T follicular helper cell (primary cell): ENCODE results near the gene POGZ.
"Not testable (repeated sequence)": the region's sequence is repeated elsewhere in the genome, so short reads cannot be mapped to it uniquely, and the experiment has no call there.

Experiments used
- DNase-seq: peaks from one replicate; pipeline ENCODE4 v3.0.0-alpha.2; 2020; ENCODE audit warnings: low read depth

Gene POGZ

DNA sequence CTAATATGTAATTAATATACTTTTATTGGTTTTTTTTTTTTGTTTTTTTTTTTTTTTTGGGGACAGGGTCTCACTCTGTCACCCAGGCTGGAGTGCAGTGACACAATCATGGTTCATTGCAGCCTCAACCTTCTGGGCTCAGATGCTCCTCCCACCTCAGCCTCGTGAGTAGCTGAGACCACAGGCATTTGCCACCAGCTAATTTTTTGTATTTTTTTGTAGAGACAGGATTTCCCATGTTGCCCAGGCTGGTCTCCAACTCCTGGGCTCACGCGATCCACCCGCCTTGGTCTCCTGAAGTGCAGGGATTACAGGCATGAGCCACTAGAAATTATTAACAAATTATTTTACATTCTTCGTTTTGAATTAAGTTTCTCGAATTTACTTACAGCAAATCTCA is 16.8 kb upstream of the POGZ start:
- DNase-seq, result no peak

DNA sequence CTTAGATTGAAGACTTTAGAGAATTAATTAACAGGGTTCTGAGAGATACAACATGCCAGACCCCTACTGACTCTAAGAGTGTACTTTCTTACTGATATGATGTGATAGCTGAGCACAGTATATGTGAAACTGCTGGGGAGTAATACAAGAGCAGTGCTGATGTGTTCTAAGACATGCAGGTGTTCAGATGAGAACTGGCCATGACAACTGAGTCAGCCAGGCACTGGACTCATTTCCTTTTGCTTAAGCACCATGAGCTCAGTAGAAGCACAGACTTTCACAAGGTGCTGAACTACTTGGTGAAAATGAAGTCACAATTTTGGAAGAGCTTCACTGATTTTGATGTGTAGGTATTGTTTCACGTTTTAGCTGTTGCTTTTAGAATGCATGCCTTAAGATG is 15.9 kb upstream of the POGZ start:
- no peak for DNase-seq

DNA sequence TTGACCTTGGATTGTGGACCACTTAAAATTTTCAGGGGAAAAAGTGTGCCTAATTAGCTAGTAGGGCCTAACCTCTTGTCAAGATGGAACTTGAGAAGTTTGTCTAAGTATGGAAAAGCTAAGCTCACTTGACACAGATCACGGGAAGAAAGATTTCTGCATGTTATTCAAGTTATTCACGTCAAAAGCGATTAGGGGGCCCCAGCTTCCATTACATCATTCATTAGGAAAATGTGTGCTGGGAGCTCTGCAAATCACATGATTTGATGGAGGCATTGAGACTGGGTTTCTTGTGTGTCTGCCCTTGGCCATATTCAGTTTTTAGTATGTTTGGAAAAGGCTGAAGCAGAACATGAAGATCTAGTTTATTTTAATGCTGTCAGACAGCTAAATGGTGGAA is 15.5 kb upstream of the POGZ start:
- DNase-seq, result no peak

DNA sequence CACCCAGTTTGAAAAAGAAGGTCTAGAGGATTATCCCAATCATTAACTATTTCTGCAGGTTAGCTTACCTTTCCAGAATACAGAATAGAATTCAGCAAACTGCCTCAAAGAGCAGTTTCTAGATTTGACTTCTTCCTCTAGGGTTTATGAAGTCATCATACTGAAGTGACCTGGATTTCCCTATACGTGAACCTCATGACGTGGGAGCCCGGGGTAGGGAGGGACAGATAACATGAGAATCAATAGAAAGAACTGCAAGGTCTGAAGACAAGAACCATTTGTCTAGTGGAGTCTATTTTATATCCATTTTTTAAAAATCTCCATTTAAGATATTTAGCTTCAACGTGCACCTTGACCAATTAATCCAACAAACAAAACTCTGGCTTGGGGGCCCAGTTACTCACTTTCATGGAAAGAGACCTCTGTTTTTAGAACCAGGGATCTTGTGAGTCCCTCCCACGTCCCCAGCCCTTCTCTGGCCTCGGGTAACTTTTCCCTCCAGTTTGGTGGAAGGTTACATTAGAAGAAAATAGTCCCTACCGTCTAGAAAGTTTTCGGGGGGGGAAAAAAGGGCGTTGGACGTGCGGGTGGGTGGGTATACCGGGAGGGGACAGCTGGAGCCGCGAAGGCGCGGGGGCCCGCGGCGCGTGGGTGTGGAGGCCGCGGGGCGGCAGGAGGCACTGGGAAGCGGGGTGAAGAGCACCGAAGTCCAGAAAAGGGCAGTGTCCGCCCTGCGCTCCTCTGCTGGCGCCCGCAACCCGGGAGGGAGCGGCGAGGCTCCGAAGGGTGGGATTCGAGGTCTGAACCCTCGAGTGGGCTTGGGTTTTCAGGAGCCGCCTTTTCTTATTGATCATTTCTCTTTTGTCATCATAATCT is 13.8 kb upstream of the POGZ start:
- DNase-seq, result no peak

DNA sequence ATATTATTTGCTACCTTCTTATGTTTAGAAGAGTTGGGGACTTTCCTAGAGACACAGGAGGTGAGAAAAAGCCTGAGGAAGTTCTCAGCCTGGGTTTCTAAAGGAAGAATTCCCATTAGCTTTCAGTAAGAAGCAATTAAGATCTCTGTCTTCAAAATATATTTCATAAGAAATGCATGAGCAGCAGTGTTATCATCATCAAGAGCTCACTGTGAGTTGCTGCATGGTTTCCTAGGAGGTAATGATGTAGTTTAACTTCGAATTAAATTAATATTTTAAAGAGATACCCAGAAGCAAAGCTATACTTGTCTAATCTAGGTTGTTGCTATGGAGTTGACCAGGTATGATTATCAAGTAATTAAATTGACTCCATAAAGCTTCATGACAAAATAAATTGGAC is 5.7 kb upstream of the POGZ start:
- DNase-seq, result no peak

DNA sequence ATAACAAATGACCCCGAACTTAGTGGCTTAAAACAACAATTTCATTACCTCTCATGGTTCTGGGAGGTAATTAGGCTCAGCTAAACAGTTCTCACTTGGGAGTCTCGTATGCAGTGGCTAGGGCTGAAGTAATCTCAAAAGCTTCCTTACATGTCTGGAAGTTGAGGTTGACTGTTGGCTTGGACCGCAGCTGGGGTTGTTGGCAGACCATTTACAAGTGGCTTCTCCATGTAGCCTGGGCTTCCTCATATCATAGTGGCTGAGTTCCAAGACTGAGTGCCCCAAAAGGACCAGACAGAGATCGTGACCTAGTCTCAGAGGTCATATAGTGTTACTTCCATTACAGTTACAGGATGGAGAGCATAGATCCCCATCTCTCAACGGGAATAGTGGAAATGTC is 2.4 kb upstream of the POGZ start:
- no peak for DNase-seq

DNA sequence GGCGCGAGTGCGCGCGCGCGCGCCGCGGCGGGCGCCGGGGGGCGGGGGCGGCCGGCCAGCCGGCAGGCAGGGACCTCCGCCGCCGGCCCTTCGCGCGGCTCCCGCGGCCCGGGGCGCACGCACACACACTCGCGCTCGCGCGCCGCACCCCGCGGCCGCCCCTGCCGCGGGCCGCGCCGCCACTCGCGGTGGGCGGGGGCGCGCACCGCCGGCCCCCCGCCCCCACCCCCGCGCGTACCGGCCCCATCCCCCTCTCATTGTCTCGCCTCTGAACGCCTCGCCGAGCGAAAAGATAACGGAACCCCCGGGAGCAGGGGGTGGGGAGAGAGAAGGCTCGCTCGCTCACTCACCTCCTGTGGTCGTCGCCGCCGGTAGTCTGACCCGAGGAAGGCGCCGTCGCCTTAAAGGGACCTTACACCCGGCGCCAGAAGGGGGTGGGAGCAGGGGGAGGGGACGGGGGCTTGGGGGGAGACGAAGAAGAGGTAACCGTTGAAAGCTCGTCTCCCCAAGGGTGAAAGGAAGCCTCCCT is 428 bp downstream of the POGZ start:
- DNase-seq, result peak; percentile 35

DNA sequence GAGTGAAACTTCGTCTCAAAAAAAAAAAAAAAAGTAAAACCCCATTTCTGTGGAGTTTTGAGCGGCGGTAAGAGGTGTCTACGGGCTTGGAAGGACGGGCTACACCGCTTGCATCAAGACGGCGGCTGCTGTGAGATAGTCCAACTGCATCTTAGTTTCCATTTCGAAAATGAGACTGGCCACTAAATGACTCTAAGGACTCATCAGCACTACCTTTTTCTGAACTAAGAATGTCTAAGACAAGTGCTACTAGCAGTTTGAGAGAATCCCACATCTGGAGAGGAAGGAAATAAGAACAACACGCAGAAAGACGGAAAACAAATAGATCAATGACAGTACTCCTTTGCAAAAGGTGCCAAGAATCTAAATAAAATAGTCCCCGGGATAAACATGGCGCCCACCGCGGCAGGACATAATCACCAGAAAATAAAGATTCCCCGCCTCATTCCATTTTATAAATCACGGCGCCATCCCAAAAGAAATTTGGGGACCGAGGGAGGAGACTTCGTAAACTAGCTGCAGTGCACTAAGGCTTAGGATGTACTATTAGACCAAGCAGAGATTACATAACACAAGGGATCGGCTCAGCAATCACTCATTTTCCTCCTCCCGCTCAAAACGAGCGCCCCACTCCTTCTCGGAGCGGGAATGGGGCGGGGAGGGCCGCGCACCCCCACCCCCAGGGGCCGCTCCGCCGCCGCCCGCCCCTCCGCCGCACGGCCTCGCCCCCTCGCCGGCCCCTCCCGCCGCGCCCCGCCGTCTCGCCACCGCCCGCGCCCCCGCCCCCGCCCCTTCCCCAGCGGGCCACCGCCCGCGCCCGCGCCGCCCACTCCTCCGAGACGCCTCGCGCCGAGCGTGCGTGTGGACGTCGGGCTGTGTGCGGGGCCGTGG is 1.1 kb downstream of the POGZ start:
- DNase-seq, result peak; percentile 61

DNA sequence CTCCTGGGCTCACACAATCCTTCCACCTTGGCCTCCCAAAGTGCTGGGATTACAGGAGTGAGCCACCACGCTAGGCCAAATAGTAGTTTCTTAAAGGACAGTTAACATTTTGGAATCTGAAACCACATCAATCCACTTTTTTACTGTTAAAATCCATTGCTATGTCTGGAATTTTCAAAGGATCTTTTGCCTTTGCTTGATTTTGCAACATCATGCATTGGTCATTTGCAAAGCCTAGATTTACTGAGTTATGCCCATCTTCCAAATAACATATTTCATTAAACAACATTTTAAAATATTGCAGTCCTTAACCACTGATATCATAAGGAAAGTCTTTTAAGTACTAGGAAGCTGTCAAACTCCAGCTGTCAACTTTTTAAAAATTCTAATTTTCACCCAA is 3.3 kb downstream of the POGZ start:
- no peak for DNase-seq

DNA sequence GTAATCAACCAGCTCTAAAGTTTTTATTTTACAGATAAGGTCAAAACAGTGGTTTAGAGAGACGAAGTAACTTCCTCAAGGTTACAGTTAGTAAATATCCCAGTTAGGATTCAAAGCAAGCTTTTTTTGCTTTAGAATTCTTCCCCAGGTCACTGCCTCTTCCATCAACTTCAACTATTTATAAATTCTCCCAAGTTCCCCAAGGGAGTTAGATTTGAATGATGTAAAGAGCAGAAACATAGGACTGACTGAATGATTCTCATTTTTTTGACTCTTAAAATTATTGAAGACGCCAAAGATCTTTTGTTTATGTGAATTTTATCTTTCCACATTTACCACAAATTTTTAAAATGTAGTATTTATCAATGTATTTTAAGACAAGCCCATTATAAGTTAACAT is 4.1 kb downstream of the POGZ start:
- no peak for DNase-seq

DNA sequence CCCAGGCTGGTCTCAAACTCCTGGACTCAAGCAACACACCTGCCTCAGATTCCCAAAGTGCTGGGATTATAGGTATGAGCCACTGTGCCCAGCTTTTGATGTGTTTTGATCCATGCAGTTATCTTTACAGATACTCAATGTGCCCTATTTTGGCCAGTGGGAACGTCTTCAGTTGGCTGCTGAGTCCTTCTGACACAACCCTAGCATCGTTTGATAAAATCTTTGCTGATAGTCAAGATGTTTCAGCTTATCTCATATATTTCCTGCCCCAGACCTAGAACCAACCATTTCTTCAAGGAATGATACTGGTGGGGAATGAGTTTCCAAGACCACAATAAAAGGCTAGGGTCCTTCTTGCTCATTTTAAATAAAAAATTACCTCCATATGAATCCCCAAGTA is 11.6 kb downstream of the POGZ start:
- no peak for DNase-seq

DNA sequence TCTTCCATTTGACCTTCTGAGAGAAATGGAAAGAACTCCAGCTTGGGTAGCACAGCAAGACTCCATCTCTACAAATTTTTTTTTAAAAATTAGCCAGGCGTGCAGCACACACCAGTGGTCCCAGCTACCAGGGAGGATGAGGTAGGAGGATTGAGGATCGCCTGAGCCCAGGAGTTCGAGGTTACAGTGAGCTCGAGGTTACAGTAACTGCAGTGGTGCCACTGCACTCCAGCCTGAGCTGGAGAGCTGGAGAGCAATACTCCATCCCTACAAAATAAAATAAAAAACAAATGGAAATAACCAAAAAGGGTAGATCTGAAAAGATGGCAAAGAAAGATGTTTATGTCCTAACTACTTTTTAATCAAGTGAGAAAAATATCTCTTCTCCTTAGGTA is 14.5 kb downstream of the POGZ start:
- DNase-seq, result no peak

DNA sequence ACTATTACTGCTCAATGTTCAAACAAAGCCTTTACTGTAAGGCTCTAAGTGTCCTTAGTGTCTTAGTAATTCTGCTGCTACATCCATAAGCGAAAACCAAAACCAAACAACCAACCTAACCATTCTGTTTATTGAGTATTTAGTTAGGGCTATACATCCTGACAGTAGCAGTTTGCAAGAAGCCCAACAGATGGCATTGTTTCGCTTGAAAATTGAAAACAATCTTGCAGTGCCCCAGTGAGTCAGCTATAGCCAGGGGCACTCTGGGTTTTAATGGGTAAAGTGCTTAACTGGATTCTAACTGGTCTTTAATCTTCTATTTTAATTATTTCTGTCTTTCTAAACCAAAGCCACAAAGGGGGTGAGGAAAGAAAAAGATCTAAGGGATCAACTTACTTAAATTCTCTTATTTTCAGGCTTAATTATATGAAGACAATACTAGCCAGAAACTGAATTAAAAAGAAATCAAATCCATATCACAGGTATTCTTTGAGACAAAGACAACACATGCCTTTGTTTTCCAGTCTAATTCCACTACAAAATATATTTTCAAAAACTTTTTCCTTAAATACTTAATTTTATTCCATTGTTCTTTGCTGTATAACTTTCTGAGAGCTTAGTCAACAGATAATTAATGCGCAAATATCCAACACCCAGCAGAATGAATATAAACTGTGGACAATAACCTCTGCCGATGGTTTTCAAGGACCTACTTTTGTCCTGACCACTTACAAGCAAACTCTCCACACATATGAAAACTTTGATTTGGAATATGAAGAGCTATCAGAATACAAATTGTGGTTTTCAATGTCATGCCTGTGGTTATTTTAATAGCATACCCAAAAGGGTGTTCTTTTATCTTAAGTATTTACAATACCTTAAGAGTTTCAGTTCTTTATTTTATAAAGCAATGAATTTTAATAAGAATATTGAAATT is 15.2 kb downstream of the POGZ start:
- DNase-seq, result peak; percentile 58

DNA sequence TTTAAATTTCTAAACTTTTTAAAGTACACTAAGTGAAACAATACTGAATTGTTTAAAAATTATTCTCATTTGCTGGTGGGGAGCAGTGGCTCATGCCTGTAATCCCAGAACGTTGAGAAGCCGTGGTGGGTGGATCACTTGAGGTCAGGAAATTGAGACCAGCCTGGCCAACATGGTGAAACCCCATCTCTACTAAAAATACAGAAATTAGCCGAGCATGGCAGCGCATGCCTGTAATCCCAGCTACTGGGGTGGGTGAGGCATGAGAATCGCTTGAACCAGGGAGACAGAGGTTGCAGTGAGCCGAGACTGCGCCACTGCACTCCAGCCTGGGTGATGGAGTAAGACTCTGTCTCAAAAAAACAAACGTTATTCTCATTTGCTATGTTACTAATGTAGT is 21.9 kb downstream of the POGZ start:
- DNase-seq, result not testable (repeated sequence)

DNA sequence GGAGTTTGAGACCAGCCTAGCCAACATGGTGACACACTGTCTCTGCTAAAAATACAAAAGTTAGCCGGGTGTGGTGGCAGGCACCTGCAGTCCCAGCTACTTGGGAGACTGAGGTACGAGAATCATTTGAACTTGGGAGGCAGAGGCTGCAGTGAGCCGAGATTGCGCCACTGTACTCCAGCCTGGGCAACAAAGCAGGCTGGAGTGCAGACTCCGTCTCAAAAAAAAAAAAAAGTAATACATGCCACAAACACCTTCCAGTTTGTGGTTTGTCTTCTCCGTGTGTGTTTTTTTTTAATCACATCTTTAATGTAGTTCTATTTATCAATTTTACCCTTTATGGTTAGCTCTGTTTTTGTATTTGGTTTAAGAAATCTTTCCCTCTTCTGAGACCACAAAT is 22.3 kb downstream of the POGZ start:
- no peak for DNase-seq

DNA sequence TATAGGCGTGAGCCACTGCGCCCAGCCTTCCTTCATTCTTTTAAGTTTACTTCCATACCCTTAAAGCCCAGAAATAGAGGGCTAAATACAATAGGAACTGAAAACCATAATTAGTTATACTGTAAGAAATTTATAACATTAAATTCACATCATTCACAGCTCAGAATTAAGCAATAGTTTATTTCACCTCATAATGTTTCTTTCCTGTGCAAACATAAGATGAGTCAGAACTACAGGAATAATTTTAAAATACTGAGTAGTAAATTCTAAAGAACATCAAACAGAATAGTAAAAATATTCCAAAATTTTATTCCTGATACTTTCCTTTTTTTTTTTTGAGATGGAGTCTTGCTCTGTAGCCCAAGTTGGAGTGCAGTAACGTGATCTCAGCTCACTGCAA is 24.1 kb downstream of the POGZ start:
- DNase-seq, result no peak

DNA sequence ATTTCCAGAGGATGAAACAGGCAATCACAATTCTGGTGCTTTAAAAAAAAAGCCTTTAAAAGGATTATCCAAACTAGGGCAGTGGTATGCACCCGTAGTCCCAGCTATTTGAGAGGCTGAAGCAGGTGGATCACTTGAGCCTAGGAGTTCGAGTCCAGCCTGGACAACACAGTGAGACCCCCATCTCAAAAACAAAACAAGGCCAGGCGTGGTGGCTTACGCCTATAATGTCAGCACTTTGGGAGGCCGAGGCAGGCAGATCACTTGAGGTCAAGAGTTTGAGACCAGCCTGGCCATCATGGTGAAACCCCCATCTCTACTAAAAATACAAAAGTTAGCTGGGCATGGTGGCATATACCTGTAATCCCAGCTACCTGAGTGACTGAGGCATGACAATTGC is 25.5 kb downstream of the POGZ start:
- DNase-seq, result not testable (repeated sequence)

DNA sequence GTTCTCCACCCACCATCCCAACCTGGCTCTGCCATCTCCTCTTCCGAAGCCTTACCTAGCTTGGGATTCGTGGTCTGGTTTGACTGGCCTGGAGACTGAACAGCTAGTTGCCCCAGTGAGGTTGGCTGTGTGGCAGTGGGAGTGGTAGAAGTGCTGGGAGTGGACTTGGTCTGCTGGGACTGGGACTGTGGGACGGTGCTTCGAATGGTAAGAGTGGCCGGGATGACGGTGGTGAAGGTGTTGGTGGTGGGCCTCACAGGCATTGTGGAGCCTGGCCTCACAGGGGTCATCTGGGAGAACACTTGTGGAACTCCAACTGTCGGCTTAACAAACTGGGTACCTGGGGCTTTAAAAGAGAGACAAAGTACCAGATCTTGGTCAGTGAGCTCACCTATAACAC is 31.2 kb downstream of the POGZ start:
- DNase-seq, result no peak

DNA sequence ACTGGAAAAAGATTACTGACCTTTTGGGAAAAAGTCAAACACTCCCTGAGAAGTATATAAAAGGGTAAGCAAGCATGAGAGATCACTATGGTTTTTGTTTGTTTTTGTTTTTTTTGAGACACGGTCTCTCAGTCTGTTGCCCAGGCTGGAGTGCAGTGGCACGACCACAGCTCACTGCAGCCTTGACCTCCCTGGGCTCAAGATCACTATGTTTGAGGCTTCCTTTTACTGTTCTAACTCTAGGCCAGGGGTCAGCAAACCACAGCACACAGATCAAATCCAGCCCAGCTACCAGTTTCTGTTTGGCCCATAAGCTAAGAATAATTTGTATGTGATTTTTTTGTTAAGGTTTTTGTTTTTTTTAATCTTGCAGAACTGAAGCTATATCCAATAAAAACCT is 34.2 kb downstream of the POGZ start:
- no peak for DNase-seq

DNA sequence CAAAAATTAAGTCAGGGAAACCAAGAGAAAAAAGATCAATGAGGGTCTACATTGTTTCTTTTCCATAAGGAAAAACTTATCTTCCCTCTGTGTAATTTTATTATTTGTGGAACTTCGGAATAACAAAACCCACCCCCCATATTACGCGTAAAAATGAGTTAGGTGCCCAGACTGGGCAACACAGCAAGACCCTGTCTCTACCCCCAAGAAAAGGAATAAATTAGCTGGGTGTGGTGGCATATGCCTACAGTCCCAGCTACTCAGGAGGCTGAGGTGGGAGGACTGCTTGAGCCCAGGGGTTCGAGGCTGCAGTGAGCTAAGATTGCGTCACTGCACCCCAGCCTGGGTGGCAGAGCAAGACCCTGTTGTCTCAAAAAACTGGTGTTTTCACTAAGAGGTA is 39.5 kb downstream of the POGZ start:
- DNase-seq, result no peak

DNA sequence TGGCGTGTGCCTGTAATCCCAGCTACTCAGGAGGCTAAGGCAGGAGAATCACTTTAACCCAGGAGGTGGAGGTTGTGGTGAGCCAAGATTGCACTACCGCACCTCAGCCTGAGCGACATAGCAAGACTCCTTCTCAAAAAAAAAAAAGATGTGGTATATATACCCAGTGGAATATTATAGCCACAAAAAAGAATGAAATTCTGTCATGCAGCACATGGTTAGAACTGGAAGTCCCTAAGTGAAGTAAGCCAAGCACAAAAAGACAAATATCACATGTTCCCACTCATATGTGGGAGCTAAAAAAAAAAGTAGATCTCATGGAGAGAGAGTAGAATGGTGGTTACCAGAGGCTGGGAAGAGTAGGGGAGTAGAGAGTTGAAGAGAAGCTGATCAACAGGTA is 41.2 kb downstream of the POGZ start:
- no peak for DNase-seq

DNA sequence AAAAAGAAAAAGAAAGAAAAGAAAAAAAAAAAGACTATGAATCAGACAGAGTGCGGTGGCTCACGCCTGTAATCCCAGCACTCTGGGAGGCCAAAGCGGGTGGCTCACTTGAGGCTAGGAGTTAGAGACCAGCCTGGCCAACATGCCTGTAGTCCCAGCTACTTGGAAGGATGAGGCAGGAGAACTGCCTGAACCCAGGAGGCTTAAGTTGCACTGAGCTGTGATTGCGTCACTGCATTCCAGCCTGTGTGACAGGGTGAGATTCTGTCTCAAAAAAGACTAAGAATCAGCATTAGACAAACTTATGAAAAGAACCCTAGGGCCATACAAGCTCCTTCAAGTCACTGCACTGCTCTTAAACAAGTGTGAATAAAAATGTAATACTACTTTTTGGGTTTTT is 43.1 kb downstream of the POGZ start:
- DNase-seq, result no peak
